Measurements from ENCODE around the gene RFT1.

The RFT1 gene

GRCh38 chr3:53171827-53172505 is 41.7 kb upstream of the RFT1 start:
- DNase-seq (ENCODE audit: extremely low read depth, low read depth) = no peak
- TF ChIP-seq CTCF (IDR thresholded peaks at IDR 0.05; ENCODE audit: low read depth, low read length) = no peak

GRCh38 chr3:53171064-53171418 is 40.8 kb upstream of the RFT1 start:
- TF ChIP-seq CTCF (IDR thresholded peaks at IDR 0.05; ENCODE audit: low read depth, low read length) = no peak
- DNase-seq (ENCODE audit: extremely low read depth, low read depth) = no peak

- TF ChIP-seq CTCF (IDR thresholded peaks at IDR 0.05; ENCODE audit: low read depth, low read length) = no peak
- DNase-seq (ENCODE audit: extremely low read depth, low read depth) = no peak
Measured at GRCh38 chr3:53170325-53171063, 40.3 kb upstream of the RFT1 start.

- TF ChIP-seq CTCF (IDR thresholded peaks at IDR 0.05; ENCODE audit: low read depth, low read length) = no peak
- DNase-seq (ENCODE audit: extremely low read depth, low read depth) = no peak
Measured at GRCh38 chr3:53169832-53170324, 39.6 kb upstream of the RFT1 start.

- DNase-seq (ENCODE audit: extremely low read depth, low read depth) = no peak
- no peak for TF ChIP-seq CTCF (IDR thresholded peaks at IDR 0.05; ENCODE audit: low read depth, low read length)
Measured at GRCh38 chr3:53169045-53169831, 39.0 kb upstream of the RFT1 start.

- no peak for DNase-seq (ENCODE audit: extremely low read depth, low read depth)
- TF ChIP-seq CTCF (IDR thresholded peaks at IDR 0.05; ENCODE audit: low read depth, low read length) = no peak
Measured at GRCh38 chr3:53168175-53168923, 38.1 kb upstream of the RFT1 start.
